Fibroblast of peridontal ligament (primary cell): Measurements from ENCODE around the gene COMTD1.

Experiments
- DNase-seq: peaks from one replicate; pipeline ENCODE4 v3.0.0-alpha.2; 2010; ENCODE audit errors: extremely low read depth

The COMTD1 gene

GRCh38 chr10:75235375-75236177 is at the start of gene COMTD1:
Gene COMTD1, minus strand, starts transcription at chr10:75235957. Its CDS starts 29 bp downstream, at chr10:75235928.
- peak; percentile 77 for DNase-seq

DNA sequence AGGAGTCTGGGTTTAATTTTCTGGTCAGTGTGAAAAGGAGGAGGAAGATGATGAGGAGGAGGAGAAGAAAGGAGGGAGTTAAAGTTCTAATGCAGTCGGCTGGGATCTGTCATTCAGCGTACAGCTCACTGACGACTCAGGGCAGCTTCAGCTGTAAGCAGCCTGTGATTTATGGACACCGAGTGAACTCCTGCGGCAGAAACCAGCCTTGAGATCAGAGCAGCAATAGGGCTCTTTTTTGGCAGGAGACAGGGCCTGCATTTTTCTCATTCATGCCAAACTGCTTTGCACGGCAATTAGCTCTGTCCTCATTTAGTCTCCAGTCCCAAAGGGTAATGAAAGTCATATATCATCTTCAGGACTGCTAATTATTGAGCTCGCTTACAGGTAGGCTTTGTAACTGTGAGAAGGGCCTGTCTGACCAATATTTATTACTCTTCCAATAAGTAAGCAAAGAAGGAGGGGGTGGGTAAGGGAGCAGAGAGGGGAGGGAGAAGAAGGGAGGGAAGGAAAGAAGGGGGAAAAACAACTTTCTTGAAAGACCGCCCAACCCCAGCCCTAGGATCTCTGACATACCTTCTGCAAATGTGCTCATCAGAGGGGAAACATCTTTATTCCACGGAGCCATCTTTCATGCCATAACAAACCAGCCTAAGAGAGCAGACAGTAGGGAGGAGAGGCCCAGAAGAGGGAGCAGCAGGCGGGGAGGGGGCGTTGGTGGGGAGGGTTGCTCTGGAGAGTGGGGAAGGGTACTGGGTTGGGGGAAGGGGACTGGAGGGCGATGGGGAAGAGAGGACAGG is 48.1 kb upstream of the COMTD1 start:
- DNase-seq = peak; percentile 73

DNA sequence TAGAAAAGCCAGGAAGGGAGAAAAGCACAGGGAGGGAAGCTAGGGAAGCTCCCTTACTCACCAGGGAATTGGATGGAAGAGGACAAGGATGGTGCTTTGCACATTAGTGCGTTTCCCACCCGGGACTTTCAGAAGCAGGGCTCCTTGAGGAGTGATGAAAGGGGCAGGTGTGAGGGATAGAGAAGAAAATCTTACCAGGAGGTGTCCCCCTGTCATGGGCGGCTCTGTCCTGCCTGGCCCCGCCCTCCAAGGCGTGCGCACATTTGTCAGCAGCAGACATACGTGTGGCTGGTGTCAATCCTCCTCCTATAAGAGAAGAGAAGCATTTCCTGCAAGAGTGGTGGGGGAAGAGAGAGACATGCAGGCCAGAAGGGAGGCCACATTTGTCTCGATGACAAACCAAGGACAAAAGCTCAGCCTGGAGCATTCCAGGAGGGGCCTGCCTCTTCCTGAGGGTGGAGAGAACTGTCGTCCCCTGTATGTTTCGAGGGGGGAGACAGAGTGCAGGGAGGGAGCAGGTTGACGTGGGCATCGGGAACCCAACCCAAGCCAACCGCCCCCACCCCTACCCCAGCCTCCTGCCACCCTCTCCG is 47.4 kb upstream of the COMTD1 start:
- DNase-seq = no peak

GRCh38 chr10:75281974-75282373 is 46.2 kb upstream of the COMTD1 start:
- no peak for DNase-seq

GRCh38 chr10:75280236-75280635 is 44.5 kb upstream of the COMTD1 start:
- DNase-seq = peak; percentile 38

DNA sequence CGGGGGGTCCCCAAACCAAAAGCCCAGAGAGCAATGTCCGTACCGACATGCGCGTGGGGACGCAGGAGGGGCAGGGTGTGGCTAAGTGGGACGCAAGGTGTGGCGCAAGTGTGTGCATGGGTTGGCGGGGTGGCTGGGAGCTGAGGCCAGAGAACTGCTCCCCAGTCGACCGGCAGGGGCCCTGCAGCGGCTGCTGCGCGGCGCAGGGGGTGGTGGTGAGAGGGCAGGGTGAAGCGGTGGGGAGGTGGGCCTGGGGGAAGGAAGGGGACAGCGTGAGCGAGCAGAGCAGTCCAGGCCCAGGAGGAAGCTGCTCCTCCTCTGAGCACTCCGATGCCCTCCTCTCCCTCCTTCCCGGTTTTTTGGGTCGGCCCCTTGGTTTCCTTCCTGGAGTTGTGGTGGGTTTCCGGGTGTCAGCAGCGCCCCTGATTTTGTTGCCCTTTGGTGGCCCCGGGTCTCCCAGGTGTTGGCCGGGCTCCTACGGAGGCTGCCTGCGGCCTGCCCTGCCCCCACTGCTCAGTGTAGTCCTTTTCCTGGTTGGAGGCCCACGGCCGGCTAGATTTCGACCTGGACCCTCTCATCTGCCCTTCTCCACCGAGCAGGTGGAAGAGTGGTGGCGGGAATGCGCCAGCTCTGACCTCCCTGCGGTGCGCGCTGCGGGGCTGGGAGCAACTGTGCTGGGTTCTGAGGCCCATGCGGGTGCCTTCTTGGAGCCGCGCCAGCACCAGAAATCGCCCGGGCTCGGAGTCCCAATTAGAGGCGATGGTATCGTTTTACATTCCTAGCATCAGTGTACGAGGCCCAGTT is 40.5 kb upstream of the COMTD1 start:
- no peak for DNase-seq

DNA sequence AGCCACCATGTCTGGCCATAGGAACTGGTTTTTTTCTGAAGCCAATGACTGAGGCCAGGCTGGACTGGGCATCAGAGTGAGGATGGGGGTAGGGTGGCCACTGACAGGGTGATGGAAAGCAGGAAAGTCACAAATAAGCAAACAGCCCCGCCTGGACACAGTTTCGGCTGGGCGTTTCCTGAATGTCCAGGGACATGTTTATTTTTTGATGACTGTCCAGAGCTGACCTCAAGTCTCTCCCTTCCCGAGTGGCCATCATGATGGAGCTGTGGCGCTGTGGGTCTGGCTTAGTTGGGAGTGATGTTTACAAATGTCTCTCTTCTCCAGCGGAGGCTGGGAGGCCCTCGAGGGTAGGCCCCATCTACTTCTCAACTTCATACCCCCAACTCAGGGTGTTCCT is 37.1 kb upstream of the COMTD1 start:
- no peak for DNase-seq

GRCh38 chr10:75272094-75272493 is 36.3 kb upstream of the COMTD1 start:
- DNase-seq = no peak

DNA sequence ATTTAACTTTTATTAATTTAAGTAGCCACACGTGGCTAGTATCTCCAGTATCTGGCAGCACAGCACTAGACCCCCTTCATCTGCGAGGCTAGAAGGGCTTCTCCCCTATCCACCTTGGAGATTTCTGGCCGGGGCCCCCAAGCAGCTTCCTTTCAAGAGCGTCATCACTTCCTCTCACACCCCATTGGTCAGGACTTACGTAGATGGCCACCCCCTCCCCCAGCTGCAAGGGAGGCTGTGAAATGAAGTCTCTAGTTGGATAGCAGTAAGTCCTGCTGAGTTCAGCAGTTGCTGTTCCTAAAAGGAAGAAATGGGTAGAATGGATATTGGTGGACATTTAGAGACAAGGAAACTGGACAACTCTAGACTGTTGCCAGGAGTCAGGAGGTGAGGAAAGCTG is 33.8 kb upstream of the COMTD1 start:
- no peak for DNase-seq

DNA sequence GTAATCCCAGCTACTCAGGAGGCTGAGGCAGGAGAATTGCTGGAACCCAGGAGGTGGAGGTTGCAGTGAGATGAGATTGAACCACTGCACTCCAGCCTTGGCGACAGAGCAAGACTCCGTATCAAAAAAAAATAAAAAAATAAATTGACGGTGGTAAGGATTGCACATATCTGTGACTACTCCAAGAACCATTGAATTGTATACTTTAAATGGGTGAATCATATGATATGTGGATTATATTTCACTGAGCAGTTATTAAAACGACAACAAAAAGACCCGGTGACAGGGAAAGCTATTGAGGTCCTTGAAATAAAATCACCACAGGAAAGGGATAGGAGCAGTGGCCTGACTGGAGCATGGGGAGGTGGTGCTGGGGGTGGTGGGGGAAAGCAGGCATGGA is 31.2 kb upstream of the COMTD1 start:
- peak; percentile 63 for DNase-seq

DNA sequence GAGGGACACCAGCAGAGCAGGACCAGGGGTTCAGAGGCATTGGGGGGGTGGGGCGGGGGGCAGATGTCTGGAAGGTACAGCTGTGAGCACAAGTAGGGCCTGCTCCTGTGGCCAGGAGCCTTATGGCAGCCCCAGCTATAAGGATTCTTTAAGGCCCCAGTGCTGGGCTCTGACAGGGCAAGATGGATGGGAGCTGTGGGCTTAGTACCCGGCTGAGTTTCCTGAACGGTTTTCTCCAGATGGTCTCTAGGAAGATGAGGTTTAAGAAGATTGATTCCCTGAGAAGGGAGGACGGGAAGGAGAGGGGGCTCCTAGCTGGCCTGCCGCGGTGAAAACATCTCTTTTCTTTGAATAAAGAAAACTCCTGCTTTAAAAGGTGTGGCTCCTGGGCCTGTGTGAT is 30.1 kb upstream of the COMTD1 start:
- DNase-seq = no peak

DNA sequence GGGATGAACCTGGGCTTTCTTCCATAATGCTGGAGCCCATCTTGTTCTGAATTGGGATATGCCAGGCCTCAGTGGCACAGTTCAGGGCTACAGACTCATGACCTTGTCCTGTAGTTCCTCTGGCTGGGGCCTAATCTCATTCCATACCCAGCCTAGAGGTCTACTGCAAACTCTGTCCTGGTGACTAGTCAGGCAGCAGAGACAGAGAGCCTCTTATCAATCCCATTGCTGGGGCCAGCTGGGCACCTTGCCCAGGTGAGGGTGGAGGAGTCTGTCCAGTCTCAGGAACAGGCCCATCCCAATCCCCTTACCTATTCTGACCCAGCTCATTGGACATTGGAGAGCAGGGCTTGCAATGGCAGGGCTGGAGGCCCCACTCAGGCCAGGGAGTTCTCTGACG is 28.0 kb upstream of the COMTD1 start:
- DNase-seq = no peak

- DNase-seq = no peak
Measured at GRCh38 chr10:75261813-75262705, 26.3 kb upstream of the COMTD1 start.

DNA sequence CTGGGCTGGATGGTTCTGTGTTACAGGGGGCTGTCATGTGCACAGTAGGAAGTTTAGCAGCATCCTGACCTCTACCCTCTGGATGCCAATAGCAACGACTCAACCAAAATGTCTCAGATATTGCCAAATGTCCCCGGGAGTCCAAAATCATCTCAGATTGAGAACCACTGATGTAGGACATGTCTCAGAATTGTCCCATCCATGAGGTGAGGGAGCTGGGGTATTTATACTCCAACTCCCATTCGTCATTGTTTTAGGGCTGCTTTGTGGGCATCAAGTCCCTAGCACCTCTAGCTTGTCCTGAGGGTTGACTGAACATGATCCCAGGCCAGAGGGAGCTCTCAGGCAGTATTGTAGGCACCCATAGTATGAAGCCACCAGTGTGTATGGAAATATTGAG is 25.2 kb upstream of the COMTD1 start:
- DNase-seq = no peak

DNA sequence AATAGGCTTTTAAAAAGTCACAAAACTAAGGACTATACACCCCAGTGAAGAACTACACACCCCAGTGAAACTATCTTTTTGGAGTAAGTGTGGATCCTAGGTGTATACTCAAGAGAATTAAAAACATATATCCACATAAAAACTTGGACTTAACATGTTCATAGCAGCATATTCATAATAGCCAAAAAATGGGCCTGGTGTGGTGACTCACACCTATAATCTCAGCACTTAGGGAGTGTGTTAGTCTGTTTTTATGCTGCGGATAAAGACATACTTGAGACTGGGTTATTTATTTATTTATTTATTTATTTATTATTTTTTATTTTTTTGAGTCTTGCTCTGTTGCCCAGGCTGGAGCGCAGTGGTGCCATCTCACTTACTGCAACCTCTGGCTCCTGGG is 19.0 kb upstream of the COMTD1 start:
- no peak for DNase-seq

DNA sequence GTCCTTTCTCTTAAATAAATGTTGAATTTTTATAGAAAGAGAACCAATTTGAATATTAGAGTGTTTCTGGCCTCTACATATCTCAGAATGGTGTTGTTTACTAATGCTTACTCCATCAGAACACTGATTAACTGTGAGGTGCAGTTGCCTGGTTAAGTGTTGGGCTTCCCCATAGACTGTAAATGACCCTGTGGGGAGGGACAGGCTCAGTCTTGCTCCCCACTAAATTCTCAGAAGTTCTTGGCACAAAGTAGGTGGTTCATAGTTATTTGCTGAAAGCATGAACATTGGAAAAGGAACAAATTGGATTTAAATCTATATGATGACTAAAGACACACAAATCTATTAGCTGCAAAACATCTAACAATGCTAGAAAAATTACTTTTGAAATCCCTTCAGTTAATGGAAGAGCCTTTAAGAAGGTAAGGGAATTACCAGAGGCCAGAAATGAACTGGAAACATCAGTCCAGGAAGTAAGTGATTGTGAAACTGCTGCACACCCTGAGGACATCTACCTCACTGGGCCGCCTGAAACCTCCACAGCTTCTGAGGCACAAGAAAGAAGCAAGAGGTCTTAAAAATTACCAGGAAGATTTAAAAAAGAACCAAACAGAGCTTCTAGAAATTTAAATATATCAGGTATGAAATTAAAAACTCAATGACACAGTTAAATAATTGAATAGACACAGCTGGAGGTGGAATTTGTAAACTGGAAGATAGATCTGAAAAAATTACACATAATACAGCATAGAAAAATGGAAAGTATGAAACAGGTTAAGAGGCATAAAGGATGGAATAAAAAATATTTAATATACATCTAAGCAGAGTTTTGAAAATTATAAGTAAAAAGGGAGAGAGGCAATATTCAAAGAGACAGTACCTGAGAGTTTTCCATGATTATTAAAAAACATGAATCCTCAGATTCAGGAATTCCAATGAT is 17.8 kb upstream of the COMTD1 start:
- DNase-seq = no peak

- no peak for DNase-seq
Measured at GRCh38 chr10:75250934-75251333, 15.2 kb upstream of the COMTD1 start.

DNA sequence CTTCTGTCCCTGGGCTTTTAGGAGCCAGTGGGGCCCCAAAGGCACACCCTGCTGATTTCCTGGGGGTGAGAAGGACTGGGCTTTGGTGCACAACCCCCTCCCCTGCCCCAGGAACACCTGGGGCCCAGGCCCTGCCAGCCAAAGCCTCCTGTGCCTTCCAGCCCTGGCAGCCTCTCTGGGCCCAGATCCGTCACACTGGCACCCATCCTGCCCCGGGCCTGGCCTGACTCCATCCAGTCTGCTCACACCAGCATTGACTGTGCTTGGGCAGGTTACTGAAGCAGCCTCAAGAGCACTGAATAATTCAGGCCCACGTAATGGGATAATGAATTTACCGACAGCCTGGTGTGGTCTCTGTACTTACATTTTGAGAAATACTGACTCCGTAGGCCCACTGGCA is 12.0 kb upstream of the COMTD1 start:
- DNase-seq = no peak

GRCh38 chr10:75246506-75246905 is 10.7 kb upstream of the COMTD1 start:
- no peak for DNase-seq
